ENCODE data around the gene PTPRG.

PTPRG gene

GRCh38 chr3:62260655-62261054 is 699.3 kb downstream of the PTPRG start:
- FAIRE-seq (no peak), DNase-seq (ENCODE audit: insufficient read length) (no peak)
- TF ChIP-seq POLR2A (IDR thresholded peaks at IDR 0.05; ENCODE audit: low read depth, low read length) (no peak), POLR2AphosphoS5 (IDR thresholded peaks at IDR 0.05; ENCODE audit: low read depth, low read length) (no peak), TAF1 (IDR thresholded peaks at IDR 0.05; ENCODE audit: borderline replicate concordance, low read depth, low read length) (no peak)

GRCh38 chr3:62261121-62261520 is 699.8 kb downstream of the PTPRG start:
- TF ChIP-seq POLR2AphosphoS5 (IDR thresholded peaks at IDR 0.05; ENCODE audit: low read depth, low read length): no peak
- TF ChIP-seq POLR2A (IDR thresholded peaks at IDR 0.05; ENCODE audit: low read depth, low read length): no peak
- TF ChIP-seq TAF1 (IDR thresholded peaks at IDR 0.05; ENCODE audit: borderline replicate concordance, low read depth, low read length): no peak
- FAIRE-seq (no peak), DNase-seq (ENCODE audit: insufficient read length) (no peak)

GRCh38 chr3:62261736-62262135 is 700.4 kb downstream of the PTPRG start:
- no peak for TF ChIP-seq TAF1 (IDR thresholded peaks at IDR 0.05; ENCODE audit: borderline replicate concordance, low read depth, low read length)
- TF ChIP-seq POLR2A (IDR thresholded peaks at IDR 0.05; ENCODE audit: low read depth, low read length): no peak
- TF ChIP-seq POLR2AphosphoS5 (IDR thresholded peaks at IDR 0.05; ENCODE audit: low read depth, low read length): no peak
- DNase-seq (ENCODE audit: insufficient read length) (no peak), FAIRE-seq (no peak)

GRCh38 chr3:62265528-62265927 is 704.2 kb downstream of the PTPRG start:
- FAIRE-seq (no peak), DNase-seq (ENCODE audit: insufficient read length) (no peak)
- TF ChIP-seq TAF1 (IDR thresholded peaks at IDR 0.05; ENCODE audit: borderline replicate concordance, low read depth, low read length) (no peak), POLR2A (IDR thresholded peaks at IDR 0.05; ENCODE audit: low read depth, low read length) (no peak), POLR2AphosphoS5 (IDR thresholded peaks at IDR 0.05; ENCODE audit: low read depth, low read length) (no peak)

- FAIRE-seq: no peak
- DNase-seq (ENCODE audit: insufficient read length): no peak
- TF ChIP-seq POLR2A (IDR thresholded peaks at IDR 0.05; ENCODE audit: low read depth, low read length): no peak
- TF ChIP-seq TAF1 (IDR thresholded peaks at IDR 0.05; ENCODE audit: borderline replicate concordance, low read depth, low read length): no peak
- TF ChIP-seq POLR2AphosphoS5 (IDR thresholded peaks at IDR 0.05; ENCODE audit: low read depth, low read length): no peak
Observed at GRCh38 chr3:62266668-62267283, 705.4 kb downstream of the PTPRG start.

- TF ChIP-seq POLR2A (IDR thresholded peaks at IDR 0.05; ENCODE audit: low read depth, low read length): no peak
- no peak for TF ChIP-seq POLR2AphosphoS5 (IDR thresholded peaks at IDR 0.05; ENCODE audit: low read depth, low read length)
- no peak for TF ChIP-seq TAF1 (IDR thresholded peaks at IDR 0.05; ENCODE audit: borderline replicate concordance, low read depth, low read length)
- FAIRE-seq: no peak
- no peak for DNase-seq (ENCODE audit: insufficient read length)
Observed at GRCh38 chr3:62276658-62277180, 715.3 kb downstream of the PTPRG start.

GRCh38 chr3:62277450-62277849 is 716.1 kb downstream of the PTPRG start:
- TF ChIP-seq POLR2A (IDR thresholded peaks at IDR 0.05; ENCODE audit: low read depth, low read length) (no peak), POLR2AphosphoS5 (IDR thresholded peaks at IDR 0.05; ENCODE audit: low read depth, low read length) (no peak), TAF1 (IDR thresholded peaks at IDR 0.05; ENCODE audit: borderline replicate concordance, low read depth, low read length) (no peak)
- DNase-seq (ENCODE audit: insufficient read length) (no peak), FAIRE-seq (no peak)

GRCh38 chr3:62277986-62278385 is 716.6 kb downstream of the PTPRG start:
- DNase-seq (ENCODE audit: insufficient read length) (no peak), FAIRE-seq (no peak)
- TF ChIP-seq TAF1 (IDR thresholded peaks at IDR 0.05; ENCODE audit: borderline replicate concordance, low read depth, low read length) (no peak), POLR2AphosphoS5 (IDR thresholded peaks at IDR 0.05; ENCODE audit: low read depth, low read length) (no peak), POLR2A (IDR thresholded peaks at IDR 0.05; ENCODE audit: low read depth, low read length) (no peak)

- no peak for FAIRE-seq
- no peak for TF ChIP-seq POLR2AphosphoS5 (IDR thresholded peaks at IDR 0.05; ENCODE audit: low read depth, low read length)
- TF ChIP-seq POLR2A (IDR thresholded peaks at IDR 0.05; ENCODE audit: low read depth, low read length): no peak
- no peak for TF ChIP-seq TAF1 (IDR thresholded peaks at IDR 0.05; ENCODE audit: borderline replicate concordance, low read depth, low read length)
Observed at GRCh38 chr3:62281726-62282125, 720.4 kb downstream of the PTPRG start.

GRCh38 chr3:62284442-62284841 is 723.1 kb downstream of the PTPRG start:
- FAIRE-seq (peak; percentile 54), DNase-seq (ENCODE audit: insufficient read length) (no peak)
- TF ChIP-seq POLR2AphosphoS5 (IDR thresholded peaks at IDR 0.05; ENCODE audit: low read depth, low read length) (no peak), POLR2A (IDR thresholded peaks at IDR 0.05; ENCODE audit: low read depth, low read length) (no peak), TAF1 (IDR thresholded peaks at IDR 0.05; ENCODE audit: borderline replicate concordance, low read depth, low read length) (no peak)

More at GRCh38 chr3:62281726-62282125, 720.4 kb downstream of the PTPRG start:
- no peak for DNase-seq (ENCODE audit: insufficient read length)

GRCh38 chr3:62287392-62287927 is 726.1 kb downstream of the PTPRG start:
- TF ChIP-seq TAF1 (IDR thresholded peaks at IDR 0.05; ENCODE audit: borderline replicate concordance, low read depth, low read length) (no peak), POLR2A (IDR thresholded peaks at IDR 0.05; ENCODE audit: low read depth, low read length) (no peak), POLR2AphosphoS5 (IDR thresholded peaks at IDR 0.05; ENCODE audit: low read depth, low read length) (no peak)
- DNase-seq (ENCODE audit: insufficient read length): no peak
- FAIRE-seq: no peak

GRCh38 chr3:62289922-62290321 is 728.6 kb downstream of the PTPRG start:
- DNase-seq (ENCODE audit: insufficient read length) (no peak), FAIRE-seq (no peak)
- TF ChIP-seq POLR2AphosphoS5 (IDR thresholded peaks at IDR 0.05; ENCODE audit: low read depth, low read length): no peak
- TF ChIP-seq TAF1 (IDR thresholded peaks at IDR 0.05; ENCODE audit: borderline replicate concordance, low read depth, low read length): no peak
- TF ChIP-seq POLR2A (IDR thresholded peaks at IDR 0.05; ENCODE audit: low read depth, low read length): no peak
